ENCODE measurements around the gene TRIM23.

Gene TRIM23

DNA sequence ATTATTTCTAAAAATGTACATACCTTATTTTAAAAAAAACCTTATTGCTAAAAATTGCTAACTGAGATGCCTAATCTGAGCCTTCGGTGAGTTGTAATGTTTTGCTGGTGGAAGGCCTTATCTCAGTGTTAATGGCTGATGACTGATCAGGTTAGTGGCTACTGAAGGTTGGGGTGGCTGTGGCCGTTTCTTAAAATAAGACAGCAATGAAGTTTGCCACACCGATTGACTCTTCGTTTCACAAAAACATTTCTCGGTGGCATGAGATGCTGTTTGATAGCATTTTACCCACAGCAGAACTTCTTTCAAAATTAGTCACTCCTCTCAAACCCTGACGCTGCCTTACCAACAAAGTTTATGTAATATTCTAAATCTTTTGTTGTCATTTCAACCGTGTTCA is 75.9 kb downstream of the TRIM23 start:
- no peak for TF ChIP-seq ZNF274 (IDR thresholded peaks at IDR 0.05; ENCODE audit: low read depth, low read length)
- H3K4me3 ChIP-seq (ENCODE audit: low read length) = no peak overlapping the region

GRCh38 chr5:65546141-65546540 is 78.0 kb downstream of the TRIM23 start:
- no peak for TF ChIP-seq ZNF274 (IDR thresholded peaks at IDR 0.05; ENCODE audit: low read depth, low read length)
- H3K4me3 ChIP-seq (ENCODE audit: low read length) = no peak overlapping the region

GRCh38 chr5:65544473-65544872 is 79.7 kb downstream of the TRIM23 start:
- no peak for TF ChIP-seq ZNF274 (IDR thresholded peaks at IDR 0.05; ENCODE audit: low read depth, low read length)
- H3K4me3 ChIP-seq (ENCODE audit: low read length) = no peak overlapping the region

DNA sequence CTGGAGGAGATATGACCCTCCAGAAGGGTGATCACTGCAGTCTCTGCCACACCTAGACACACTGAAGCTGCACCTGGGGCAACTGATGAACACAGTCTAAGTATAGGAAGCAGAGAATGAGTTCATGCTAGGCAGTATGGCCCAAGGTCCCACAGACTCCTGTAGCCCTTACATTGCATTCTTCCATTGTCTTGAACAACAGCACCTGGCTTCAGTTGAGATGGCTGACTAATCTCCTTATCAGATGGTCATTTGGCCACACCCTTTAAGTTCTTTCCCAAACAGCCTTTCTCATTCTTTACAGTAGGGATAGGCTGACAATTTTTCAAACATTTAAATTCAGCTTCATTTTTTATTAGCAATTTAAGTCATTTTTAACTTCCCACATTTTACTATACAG is 84.3 kb downstream of the TRIM23 start:
- H3K4me3 ChIP-seq (ENCODE audit: low read length) = no peak overlapping the region
- no peak for TF ChIP-seq ZNF274 (IDR thresholded peaks at IDR 0.05; ENCODE audit: low read depth, low read length)
